NB4 (cell line): ENCODE results near the gene PIK3C2B.

Experiments
- MYC ChIP-seq: IDR thresholded peaks from 2 replicates; pipeline ENCODE4 v1.6.1; 2011; ENCODE audit warnings: low read depth, low read length
- TF ChIP-seq, protein P1 (sequence below): IDR thresholded peaks from one replicate; pipeline ENCODE4 v1.5.1; 2012; ENCODE audit warnings: low read depth, low read length

DNA sequence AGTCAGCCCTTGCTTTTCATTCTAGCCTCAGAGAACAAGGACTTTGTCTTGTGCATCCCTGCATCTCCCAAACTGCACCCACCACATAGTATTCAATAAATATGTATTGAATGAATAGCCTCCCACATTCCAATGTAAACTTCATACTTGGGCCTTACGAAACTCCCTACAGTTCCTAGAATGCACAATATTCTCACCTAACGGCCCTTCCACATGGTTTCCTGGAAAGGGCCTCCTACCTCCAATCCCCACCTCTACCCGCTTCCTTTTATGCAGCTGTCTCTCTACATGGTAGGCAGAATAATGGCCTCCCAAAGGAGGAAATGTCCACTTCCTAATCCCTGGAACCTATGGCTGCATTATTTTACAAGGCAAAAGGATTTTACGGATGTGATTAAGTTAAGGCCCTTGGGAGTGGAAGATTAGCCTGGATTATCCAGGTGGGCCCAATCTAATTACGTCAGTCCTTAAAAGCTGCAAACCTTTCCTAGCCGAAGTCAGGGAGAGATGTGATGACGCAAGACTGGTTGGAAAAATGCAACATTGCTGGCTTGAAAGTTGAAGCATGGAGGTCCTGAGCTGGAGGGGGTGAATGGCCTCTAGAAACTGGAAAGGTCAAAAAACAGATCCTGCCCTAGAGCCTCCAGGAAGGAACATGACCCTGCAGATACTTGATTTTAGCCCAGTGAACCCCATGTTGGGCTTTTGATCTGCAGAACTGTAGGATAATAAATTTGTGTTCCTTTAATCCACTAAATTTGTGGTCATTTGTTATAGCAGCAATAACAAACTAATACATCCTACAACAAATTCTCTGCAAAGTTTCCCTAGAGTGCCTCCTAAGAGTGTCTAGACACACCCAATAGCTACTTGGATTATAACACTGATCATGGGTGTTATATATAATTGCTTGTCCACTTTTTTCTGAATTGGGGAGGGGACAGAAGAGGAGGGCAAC is 5.2 kb upstream of the PIK3C2B start:
- TF ChIP-seq MYC = no peak
- TF ChIP-seq, protein P1, sequence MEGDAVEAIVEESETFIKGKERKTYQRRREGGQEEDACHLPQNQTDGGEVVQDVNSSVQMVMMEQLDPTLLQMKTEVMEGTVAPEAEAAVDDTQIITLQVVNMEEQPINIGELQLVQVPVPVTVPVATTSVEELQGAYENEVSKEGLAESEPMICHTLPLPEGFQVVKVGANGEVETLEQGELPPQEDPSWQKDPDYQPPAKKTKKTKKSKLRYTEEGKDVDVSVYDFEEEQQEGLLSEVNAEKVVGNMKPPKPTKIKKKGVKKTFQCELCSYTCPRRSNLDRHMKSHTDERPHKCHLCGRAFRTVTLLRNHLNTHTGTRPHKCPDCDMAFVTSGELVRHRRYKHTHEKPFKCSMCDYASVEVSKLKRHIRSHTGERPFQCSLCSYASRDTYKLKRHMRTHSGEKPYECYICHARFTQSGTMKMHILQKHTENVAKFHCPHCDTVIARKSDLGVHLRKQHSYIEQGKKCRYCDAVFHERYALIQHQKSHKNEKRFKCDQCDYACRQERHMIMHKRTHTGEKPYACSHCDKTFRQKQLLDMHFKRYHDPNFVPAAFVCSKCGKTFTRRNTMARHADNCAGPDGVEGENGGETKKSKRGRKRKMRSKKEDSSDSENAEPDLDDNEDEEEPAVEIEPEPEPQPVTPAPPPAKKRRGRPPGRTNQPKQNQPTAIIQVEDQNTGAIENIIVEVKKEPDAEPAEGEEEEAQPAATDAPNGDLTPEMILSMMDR = no peak
